Measurements from ENCODE around the gene ENOSF1. TPM values are rescaled to one million over a fixed set of nuclear protein-coding genes. Genes with fewer than 3 reads are reported as not detected.

The ENOSF1 gene
- total and polyA plus RNA-seq, 2 donors (not counting 1 experiment from before 2014, with no cell fraction given) = 8.0 to 34.8 TPM

GRCh38 chr18:677145-677544, 35.3 kb downstream of the ENOSF1 start:
- Histone ChIP-seq H3K36me3 (replicated peaks in 1 of 2; ENCODE audit: control extremely low read depth in 1 of 2, control insufficient read depth in 1 of 2, extremely low read depth in 1 of 2, insufficient read depth in 2 of 2, low read length in 1 of 2) (peaks cover 0 to 2% of the 10 kb centered on the region in 2 experiments), H3K4me1 (ENCODE audit: control insufficient read depth in 2 of 2, insufficient read depth in 2 of 2, low read length in 2 of 2) (no peaks in the 10 kb centered on the region), H3K79me2 (ENCODE audit: control insufficient read depth, insufficient read depth, low read length) (no peaks in the 10 kb centered on the region), H3K4me3 (ENCODE audit: control extremely low read depth in 1 of 5, extremely low read depth in 1 of 5, insufficient read depth in 1 of 5, low read depth in 2 of 5, low read length in 4 of 5) (no peak overlapping the region), H3K9me3 (ENCODE audit: control extremely low read depth in 1 of 3, control insufficient read depth in 2 of 3, insufficient read depth in 1 of 3, low read length in 2 of 3) (no peaks in the 10 kb centered on the region), H3K4me2 (replicated peaks; ENCODE audit: low read depth, low read length, poor library complexity, severe bottlenecking) (no peak overlapping the region), H4K20me1 (ENCODE audit: control insufficient read depth, insufficient read depth, low read length, poor library complexity, severe bottlenecking) (no peaks in the 10 kb centered on the region), H3K27me3 (replicated peaks in 1 of 4; ENCODE audit: control extremely low read depth in 1 of 4, control insufficient read depth in 3 of 4, insufficient read depth in 4 of 4, low read length in 3 of 4) (no peaks in the 10 kb centered on the region), H3K27ac (ENCODE audit: low read length in 2 of 2) (no peak overlapping the region), H2AFZ (ENCODE audit: insufficient read depth, low read depth, low read length, poor library complexity, severe bottlenecking) (no peak overlapping the region), H3K9ac (ENCODE audit: low read length) (no peak overlapping the region)
- CTCF ChIA-PET = no interaction called here
- no peaks in the 10 kb centered on the region for H3K27me3 Mint-ChIP-seq
- H3K4me3 Mint-ChIP-seq = no peak overlapping the region
- H3K9me3 Mint-ChIP-seq (ENCODE audit: insufficient read depth) = no peaks in the 10 kb centered on the region
- POLR2A ChIA-PET = no interaction called here
- H3K27ac Mint-ChIP-seq = no peak overlapping the region
- DNase-seq = no peak
- TF ChIP-seq EZH2 (IDR thresholded peaks at IDR 0.05; ENCODE audit: borderline replicate concordance, insufficient read depth, low read depth, low read length, poor library complexity, severe bottlenecking) = no peak
- TF ChIP-seq, protein P1, sequence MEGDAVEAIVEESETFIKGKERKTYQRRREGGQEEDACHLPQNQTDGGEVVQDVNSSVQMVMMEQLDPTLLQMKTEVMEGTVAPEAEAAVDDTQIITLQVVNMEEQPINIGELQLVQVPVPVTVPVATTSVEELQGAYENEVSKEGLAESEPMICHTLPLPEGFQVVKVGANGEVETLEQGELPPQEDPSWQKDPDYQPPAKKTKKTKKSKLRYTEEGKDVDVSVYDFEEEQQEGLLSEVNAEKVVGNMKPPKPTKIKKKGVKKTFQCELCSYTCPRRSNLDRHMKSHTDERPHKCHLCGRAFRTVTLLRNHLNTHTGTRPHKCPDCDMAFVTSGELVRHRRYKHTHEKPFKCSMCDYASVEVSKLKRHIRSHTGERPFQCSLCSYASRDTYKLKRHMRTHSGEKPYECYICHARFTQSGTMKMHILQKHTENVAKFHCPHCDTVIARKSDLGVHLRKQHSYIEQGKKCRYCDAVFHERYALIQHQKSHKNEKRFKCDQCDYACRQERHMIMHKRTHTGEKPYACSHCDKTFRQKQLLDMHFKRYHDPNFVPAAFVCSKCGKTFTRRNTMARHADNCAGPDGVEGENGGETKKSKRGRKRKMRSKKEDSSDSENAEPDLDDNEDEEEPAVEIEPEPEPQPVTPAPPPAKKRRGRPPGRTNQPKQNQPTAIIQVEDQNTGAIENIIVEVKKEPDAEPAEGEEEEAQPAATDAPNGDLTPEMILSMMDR (IDR thresholded peaks at IDR 0.05) = no peak
- 100% methylated on average over 1 of the region's 4 CpGs for WGBS (ENCODE audit: insufficient coverage)
- H3K4me1 Mint-ChIP-seq = no peaks in the 10 kb centered on the region
- ATAC-seq (ENCODE audit: low read depth) = no peak
- intact Hi-C loops (cut with micrococcal nuclease) = no loop called here

DNA sequence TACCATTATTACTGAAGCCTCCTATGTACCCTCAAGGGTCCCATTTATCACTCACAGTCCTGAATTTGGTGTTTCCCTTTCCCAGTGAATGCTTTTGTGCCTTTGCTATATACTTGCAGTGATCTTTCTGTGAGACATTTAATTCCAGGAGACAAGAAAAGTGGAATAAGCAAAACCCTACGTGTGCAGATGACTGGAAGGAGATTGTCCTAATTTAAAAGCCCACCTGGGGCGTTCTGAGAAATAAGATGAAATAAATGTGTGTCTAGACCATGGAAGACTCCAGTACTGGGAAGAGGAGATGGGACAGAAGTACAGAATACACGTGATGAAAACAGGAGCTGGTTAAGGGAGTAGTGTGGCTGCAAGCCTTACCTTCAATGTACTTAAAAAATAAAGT, 35.7 kb downstream of the ENOSF1 start:
- H3K9ac ChIP-seq (ENCODE audit: low read length) = no peak overlapping the region
- H3K4me2 ChIP-seq (replicated peaks; ENCODE audit: low read depth, low read length, poor library complexity, severe bottlenecking) = no peak overlapping the region
- CTCF ChIA-PET = no interaction called here
- Mint-ChIP-seq H3K27me3 (no peaks in the 10 kb centered on the region), H3K9me3 (ENCODE audit: insufficient read depth) (no peaks in the 10 kb centered on the region), H3K4me1 (no peaks in the 10 kb centered on the region), H3K27ac (no peak overlapping the region), H3K4me3 (no peak overlapping the region)
- H4K20me1 ChIP-seq (ENCODE audit: control insufficient read depth, insufficient read depth, low read length, poor library complexity, severe bottlenecking) = no peaks in the 10 kb centered on the region
- H3K27me3 ChIP-seq (replicated peaks in 1 of 4; ENCODE audit: control extremely low read depth in 1 of 4, control insufficient read depth in 3 of 4, insufficient read depth in 4 of 4, low read length in 3 of 4) = no peaks in the 10 kb centered on the region
- POLR2A ChIA-PET = no interaction called here
- ATAC-seq (ENCODE audit: low read depth) = no peak
- H3K4me3 ChIP-seq (ENCODE audit: control extremely low read depth in 1 of 5, extremely low read depth in 1 of 5, insufficient read depth in 1 of 5, low read depth in 2 of 5, low read length in 4 of 5) = no peak overlapping the region
- no peak for DNase-seq
- no peak overlapping the region for H3K27ac ChIP-seq (ENCODE audit: low read length in 2 of 2)
- H3K79me2 ChIP-seq (ENCODE audit: control insufficient read depth, insufficient read depth, low read length) = no peaks in the 10 kb centered on the region
- TF ChIP-seq EZH2 (IDR thresholded peaks at IDR 0.05; ENCODE audit: borderline replicate concordance, insufficient read depth, low read depth, low read length, poor library complexity, severe bottlenecking) = no peak
- TF ChIP-seq, protein P1 (IDR thresholded peaks at IDR 0.05) = no peak
- no peak overlapping the region for H2AFZ ChIP-seq (ENCODE audit: insufficient read depth, low read depth, low read length, poor library complexity, severe bottlenecking)
- no peaks in the 10 kb centered on the region for H3K9me3 ChIP-seq (ENCODE audit: control extremely low read depth in 1 of 3, control insufficient read depth in 2 of 3, insufficient read depth in 1 of 3, low read length in 2 of 3)
- H3K36me3 ChIP-seq (replicated peaks in 1 of 2; ENCODE audit: control extremely low read depth in 1 of 2, control insufficient read depth in 1 of 2, extremely low read depth in 1 of 2, insufficient read depth in 2 of 2, low read length in 1 of 2) = peaks cover 0 to 2% of the 10 kb centered on the region in 2 experiments
- WGBS (ENCODE audit: insufficient coverage) = 100% methylated on average over 2 of the region's 3 CpGs
- intact Hi-C loops (cut with micrococcal nuclease) = no loop called here
- no peaks in the 10 kb centered on the region for H3K4me1 ChIP-seq (ENCODE audit: control insufficient read depth in 2 of 2, insufficient read depth in 2 of 2, low read length in 2 of 2)
